Measurements from ENCODE around the gene METTL15. TPM values are rescaled to one million over a fixed set of nuclear protein-coding genes. Genes with fewer than 3 reads are reported as not detected.

The METTL15 gene
- polyA plus RNA-seq, 1 donor (not counting 4 experiments of a cell fraction or from before 2014, with no cell fraction given), result 10.0 TPM

GRCh38 chr11:28114116-28114515 is 5.9 kb downstream of the METTL15 start:
- Histone ChIP-seq H4K20me1 (ENCODE audit: control insufficient read depth, extremely low read depth, insufficient read depth, low read length) (no peaks in the 10 kb centered on the region), H3K27me3 (ENCODE audit: control insufficient read depth, extremely low read depth, insufficient read depth, low read length) (no peaks in the 10 kb centered on the region), H3K36me3 (ENCODE audit: control insufficient read depth in 2 of 2, extremely low read depth in 1 of 2, insufficient read depth in 2 of 2, low read length in 2 of 2) (peaks cover 0 to 2% of the 10 kb centered on the region in 2 experiments), H3K9me1 (ENCODE audit: control insufficient read depth, extremely low read depth, insufficient read depth, low read length) (no peaks in the 10 kb centered on the region), H3K79me2 (ENCODE audit: control insufficient read depth, insufficient read depth, low read length) (peaks cover 30% of the 10 kb centered on the region), H3K4me1 (ENCODE audit: control insufficient read depth, extremely low read depth, insufficient read depth, low read length) (peaks cover 13% of the 10 kb centered on the region), H3K9ac (ENCODE audit: control insufficient read depth, extremely low read depth, insufficient read depth, low read length) (no peak overlapping the region), H3K27ac (ENCODE audit: control insufficient read depth, insufficient read depth, low read length) (no peak overlapping the region), H3K9me3 (ENCODE audit: control insufficient read depth, low read depth, low read length) (no peaks in the 10 kb centered on the region), H2AFZ (ENCODE audit: control insufficient read depth, low read length) (no peak overlapping the region), H3K4me2 (ENCODE audit: control insufficient read depth, extremely low read depth, insufficient read depth, low read depth, low read length) (no peak overlapping the region), H3K4me3 (ENCODE audit: control insufficient read depth in 2 of 3, extremely low read depth in 1 of 3, insufficient read depth in 2 of 3, low read depth in 1 of 3, low read length in 3 of 3) (no peak overlapping the region)
- dilution Hi-C loops (cut with MboI; ENCODE audit: extremely low pct_ligation_motif_present, low sequenced_read_pairs), result no loop called here
- DNase-seq (ENCODE audit: low read depth, low spot score) (no peak), FAIRE-seq (no peak)
- TF ChIP-seq, protein P1, sequence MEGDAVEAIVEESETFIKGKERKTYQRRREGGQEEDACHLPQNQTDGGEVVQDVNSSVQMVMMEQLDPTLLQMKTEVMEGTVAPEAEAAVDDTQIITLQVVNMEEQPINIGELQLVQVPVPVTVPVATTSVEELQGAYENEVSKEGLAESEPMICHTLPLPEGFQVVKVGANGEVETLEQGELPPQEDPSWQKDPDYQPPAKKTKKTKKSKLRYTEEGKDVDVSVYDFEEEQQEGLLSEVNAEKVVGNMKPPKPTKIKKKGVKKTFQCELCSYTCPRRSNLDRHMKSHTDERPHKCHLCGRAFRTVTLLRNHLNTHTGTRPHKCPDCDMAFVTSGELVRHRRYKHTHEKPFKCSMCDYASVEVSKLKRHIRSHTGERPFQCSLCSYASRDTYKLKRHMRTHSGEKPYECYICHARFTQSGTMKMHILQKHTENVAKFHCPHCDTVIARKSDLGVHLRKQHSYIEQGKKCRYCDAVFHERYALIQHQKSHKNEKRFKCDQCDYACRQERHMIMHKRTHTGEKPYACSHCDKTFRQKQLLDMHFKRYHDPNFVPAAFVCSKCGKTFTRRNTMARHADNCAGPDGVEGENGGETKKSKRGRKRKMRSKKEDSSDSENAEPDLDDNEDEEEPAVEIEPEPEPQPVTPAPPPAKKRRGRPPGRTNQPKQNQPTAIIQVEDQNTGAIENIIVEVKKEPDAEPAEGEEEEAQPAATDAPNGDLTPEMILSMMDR (optimal IDR thresholded peaks at IDR 0.05 in 1 of 3, IDR thresholded peaks at IDR 0.05 in 1 of 3, conservative IDR thresholded peaks at IDR 0.05 in 1 of 3; ENCODE audit: extremely low read depth in 1 of 3, insufficient read depth in 2 of 3, low read length in 3 of 3), result no peak
- TF ChIP-seq EZH2 (IDR thresholded peaks at IDR 0.05; ENCODE audit: low read length), result no peak

DNA sequence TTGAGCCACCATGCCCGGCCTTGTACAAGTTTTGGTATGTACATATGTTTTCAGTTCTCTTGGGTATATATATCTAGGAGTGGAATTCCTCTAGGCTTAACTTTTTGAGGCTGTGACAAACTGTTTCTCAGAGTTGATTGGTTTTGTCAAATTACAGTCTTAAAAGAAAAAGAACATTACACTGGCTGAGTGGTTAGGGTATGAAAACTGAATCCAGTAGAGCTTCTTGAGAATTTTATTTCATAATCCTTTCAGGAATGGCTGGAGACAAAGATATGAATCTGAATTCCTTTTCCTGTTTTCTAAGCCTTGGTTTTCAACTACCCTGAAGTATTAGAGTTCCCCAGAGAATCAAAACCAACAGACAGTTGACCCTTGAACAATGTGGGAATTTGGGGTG is 6.5 kb downstream of the METTL15 start:
- Histone ChIP-seq H4K20me1 (ENCODE audit: control insufficient read depth, extremely low read depth, insufficient read depth, low read length) (no peaks in the 10 kb centered on the region), H3K79me2 (ENCODE audit: control insufficient read depth, insufficient read depth, low read length) (peaks cover 31% of the 10 kb centered on the region), H3K27ac (ENCODE audit: control insufficient read depth, insufficient read depth, low read length) (no peak overlapping the region), H3K9ac (ENCODE audit: control insufficient read depth, extremely low read depth, insufficient read depth, low read length) (no peak overlapping the region), H3K4me2 (ENCODE audit: control insufficient read depth, extremely low read depth, insufficient read depth, low read depth, low read length) (no peak overlapping the region), H3K4me3 (ENCODE audit: control insufficient read depth in 2 of 3, extremely low read depth in 1 of 3, insufficient read depth in 2 of 3, low read depth in 1 of 3, low read length in 3 of 3) (no peak overlapping the region), H3K9me3 (ENCODE audit: control insufficient read depth, low read depth, low read length) (no peaks in the 10 kb centered on the region), H3K9me1 (ENCODE audit: control insufficient read depth, extremely low read depth, insufficient read depth, low read length) (no peaks in the 10 kb centered on the region), H2AFZ (ENCODE audit: control insufficient read depth, low read length) (no peak overlapping the region), H3K4me1 (ENCODE audit: control insufficient read depth, extremely low read depth, insufficient read depth, low read length) (peaks cover 7% of the 10 kb centered on the region), H3K36me3 (ENCODE audit: control insufficient read depth in 2 of 2, extremely low read depth in 1 of 2, insufficient read depth in 2 of 2, low read length in 2 of 2) (peaks cover 0 to 2% of the 10 kb centered on the region in 2 experiments), H3K27me3 (ENCODE audit: control insufficient read depth, extremely low read depth, insufficient read depth, low read length) (no peaks in the 10 kb centered on the region)
- TF ChIP-seq, protein P1 (optimal IDR thresholded peaks at IDR 0.05 in 1 of 3, IDR thresholded peaks at IDR 0.05 in 1 of 3, conservative IDR thresholded peaks at IDR 0.05 in 1 of 3; ENCODE audit: extremely low read depth in 1 of 3, insufficient read depth in 2 of 3, low read length in 3 of 3), result no peak
- TF ChIP-seq EZH2 (IDR thresholded peaks at IDR 0.05; ENCODE audit: low read length), result no peak
- FAIRE-seq, result no peak
- DNase-seq (ENCODE audit: low read depth, low spot score), result no peak
- dilution Hi-C loops (cut with MboI; ENCODE audit: extremely low pct_ligation_motif_present, low sequenced_read_pairs), result no loop called here

All from keratinocyte (primary cell).